Measurements from ENCODE around the gene SORCS1. TPM values are rescaled to one million over a fixed set of nuclear protein-coding genes. Genes with fewer than 3 reads are reported as not detected.

SORCS1 gene
- total RNA-seq, 1 experiment from 2014 or later = 1.7 TPM

GRCh38 chr10:106980495-106981451 is 183.7 kb downstream of the SORCS1 start:
- Histone ChIP-seq H3K4ac (ENCODE audit: low read depth, low read length) (no peak overlapping the region), H4K20me1 (ENCODE audit: control insufficient read depth, insufficient read depth, insufficient read length) (no peaks in the 10 kb centered on the region), H4K5ac (ENCODE audit: insufficient read length, low read depth, low read length) (no peak overlapping the region), H3K23me2 (ENCODE audit: insufficient read length, low read depth, low read length, poor library complexity, severe bottlenecking) (no peaks in the 10 kb centered on the region), H2AK5ac (ENCODE audit: insufficient read length, low read length) (no peak overlapping the region), H3K14ac (ENCODE audit: insufficient read depth, low read length) (no peak overlapping the region), H3K23ac (ENCODE audit: insufficient read length, low read depth, low read length) (no peak overlapping the region), H2AFZ (ENCODE audit: low read length) (no peak overlapping the region), H3K4me1 (ENCODE audit: insufficient read depth, low read length) (no peaks in the 10 kb centered on the region), H2BK12ac (ENCODE audit: insufficient read length, low read depth, low read length) (no peak overlapping the region), H3T11ph (ENCODE audit: low read length) (no peak overlapping the region), H2BK15ac (ENCODE audit: low read depth, low read length) (no peak overlapping the region), H3K56ac (ENCODE audit: insufficient read length, low read depth, low read length) (no peak overlapping the region), H3K9ac (ENCODE audit: extremely low read depth, insufficient read length, low read length) (no peak overlapping the region), H2BK5ac (ENCODE audit: insufficient read length, low read length) (no peak overlapping the region), H3K9me3 (ENCODE audit: control insufficient read depth, low read depth, low read length) (no peaks in the 10 kb centered on the region), H3K79me1 (ENCODE audit: insufficient read depth, low read depth, low read length, poor library complexity, severe bottlenecking) (no peaks in the 10 kb centered on the region), H3K18ac (ENCODE audit: insufficient read length, low read depth, low read length) (no peak overlapping the region), H2BK120ac (ENCODE audit: low read depth, low read length, poor library complexity, severe bottlenecking) (no peak overlapping the region), H3K27ac (ENCODE audit: insufficient read length, low read depth, low read length) (no peak overlapping the region), H3K79me2 (ENCODE audit: insufficient read depth, low read length) (no peaks in the 10 kb centered on the region), H4K8ac (replicated peaks; ENCODE audit: insufficient read length, low read depth, low read length) (no peak overlapping the region), H2BK20ac (ENCODE audit: low read depth, low read length, poor library complexity, severe bottlenecking) (no peak overlapping the region), H3K4me2 (ENCODE audit: insufficient read depth, insufficient read length, low read length) (no peak overlapping the region), H3K27me3 (ENCODE audit: insufficient read depth, low read length) (no peaks in the 10 kb centered on the region), H4K91ac (ENCODE audit: insufficient read length, low read depth, low read length) (no peak overlapping the region)
- Mint-ChIP-seq H3K9me3 (peaks cover 0 to 3% of the 10 kb centered on the region in 2 experiments; a peak in 2 of 5 replicates), H3K4me1 (peaks cover 10 to 15% of the 10 kb centered on the region in 2 experiments), H3K27ac (no peak overlapping the region; a peak in 1 of 7 replicates), H3K36me3 (ENCODE audit: insufficient read depth in 1 of 3, low read depth in 3 of 3) (peaks cover 0 to 4% (median 0%) of the 10 kb centered on the region in 3 experiments; a peak in 1 of 7 replicates), H3K27me3 (ENCODE audit: low read depth) (peaks cover 2% of the 10 kb centered on the region), H3K4me3 (no peak overlapping the region)
- no peak for DNase-seq
- no peak for TF ChIP-seq CTCF (conservative IDR thresholded peaks at IDR 0.05)
- no CpG with 5 or more reads among the region's 4 CpGs for WGBS (ENCODE audit: extremely low coverage, insufficient read length, low lambda C conversion rate)

Data from H9 (cell line).